ENCODE data around the gene MTUS2.
A peak's percentile ranks its signal among the peaks of the same experiment; 100 is the strongest.

The MTUS2 gene

GRCh38 chr13:29038700-29039099 is 218.6 kb downstream of the MTUS2 start:
- no peak for DNase-seq

- no peak for DNase-seq
Measured at GRCh38 chr13:29039212-29039611, 219.1 kb downstream of the MTUS2 start.

GRCh38 chr13:29046588-29046987 is 226.4 kb downstream of the MTUS2 start:
- DNase-seq: no peak

- no peak for DNase-seq
Measured at GRCh38 chr13:29049524-29049923, 229.4 kb downstream of the MTUS2 start.

- DNase-seq: no peak
Measured at GRCh38 chr13:29050719-29051118, 230.6 kb downstream of the MTUS2 start.

- DNase-seq: no peak
Measured at GRCh38 chr13:29059800-29060199, 239.7 kb downstream of the MTUS2 start.

GRCh38 chr13:29065142-29065541 is 245.0 kb downstream of the MTUS2 start:
- no peak for DNase-seq

- DNase-seq: no peak
Measured at GRCh38 chr13:29067306-29067945, 247.3 kb downstream of the MTUS2 start.

- DNase-seq: no peak
Measured at GRCh38 chr13:29073755-29074154, 253.6 kb downstream of the MTUS2 start.

- DNase-seq: no peak
Measured at GRCh38 chr13:29077051-29077813, 257.1 kb downstream of the MTUS2 start.

GRCh38 chr13:29081036-29081435 is 260.9 kb downstream of the MTUS2 start:
- DNase-seq: peak in 3 of 6 experiments; percentile 9 to 44 (median 17)

- DNase-seq: no peak
Measured at GRCh38 chr13:29081697-29082440, 261.7 kb downstream of the MTUS2 start.

GRCh38 chr13:29099781-29100406 is 279.8 kb downstream of the MTUS2 start:
- DNase-seq: no peak

GRCh38 chr13:29100758-29101157 is 280.6 kb downstream of the MTUS2 start:
- no peak for DNase-seq

- no peak for DNase-seq
Measured at GRCh38 chr13:29101409-29101808, 281.3 kb downstream of the MTUS2 start.

- DNase-seq: no peak
Measured at GRCh38 chr13:29101905-29102304, 281.8 kb downstream of the MTUS2 start.

- DNase-seq: no peak
Measured at GRCh38 chr13:29103065-29103800, 283.1 kb downstream of the MTUS2 start.

- no peak for DNase-seq
Measured at GRCh38 chr13:29104461-29104860, 284.3 kb downstream of the MTUS2 start.

GRCh38 chr13:29105779-29106178 is 285.6 kb downstream of the MTUS2 start:
- no peak for DNase-seq

- DNase-seq: no peak
Measured at GRCh38 chr13:29106651-29107050, 286.5 kb downstream of the MTUS2 start.

- DNase-seq: no peak
Measured at GRCh38 chr13:29108068-29108786, 288.1 kb downstream of the MTUS2 start.

- DNase-seq: no peak
Measured at GRCh38 chr13:29109987-29110386, 289.8 kb downstream of the MTUS2 start.
